Upper lobe of left lung (tissue), 4 donors: ENCODE data around the gene ECPAS.

ENCODE experiments used
- CTCF ChIP-seq, 6 experiments: fragments of 450-650 bp in 4 of 6; fragments of 200-600 bp in 2 of 6; sonication (generic) in 2 of 6; IDR thresholded peaks; one replicate each; pipeline ENCODE4 v1.5.1; 2016 to 2019; ENCODE audit warnings: antibody characterized with exemption in 6 of 6
- EP300 ChIP-seq, 4 donors: sonication (generic); formaldehyde crosslinking; IDR thresholded peaks; one replicate each; pipeline ENCODE4 v1.5.1; 2017; ENCODE audit warnings: antibody characterized with exemption in 4 of 4, control low read depth in 2 of 4
- POLR2A ChIP-seq, 4 donors: fragments of 450-650 bp; IDR thresholded peaks; one replicate each; pipeline ENCODE4 v1.5.1; 2016 to 2017; ENCODE audit warnings: antibody characterized with exemption in 4 of 4, mild to moderate bottlenecking in 2 of 4
- POLR2AphosphoS5 ChIP-seq, 2 donors: sonication (generic); formaldehyde crosslinking; IDR thresholded peaks; one replicate each; pipeline ENCODE4 v1.5.1; 2017; ENCODE audit warnings: antibody characterized with exemption in 2 of 2

GRCh38 chr9:111501005-111501562 is 16.9 kb upstream of the ECPAS start:
- TF ChIP-seq CTCF (IDR thresholded peaks at IDR 0.05) (no peak), POLR2AphosphoS5 (IDR thresholded peaks at IDR 0.05) (no peak), POLR2A (IDR thresholded peaks at IDR 0.05) (no peak), EP300 (IDR thresholded peaks at IDR 0.05) (no peak)
